ENCODE data around the gene NEUROG2.
"Not testable (repeated sequence)": the region's sequence is repeated elsewhere in the genome, so short reads cannot be mapped to it uniquely, and the experiment has no call there.

The NEUROG2 gene

DNA sequence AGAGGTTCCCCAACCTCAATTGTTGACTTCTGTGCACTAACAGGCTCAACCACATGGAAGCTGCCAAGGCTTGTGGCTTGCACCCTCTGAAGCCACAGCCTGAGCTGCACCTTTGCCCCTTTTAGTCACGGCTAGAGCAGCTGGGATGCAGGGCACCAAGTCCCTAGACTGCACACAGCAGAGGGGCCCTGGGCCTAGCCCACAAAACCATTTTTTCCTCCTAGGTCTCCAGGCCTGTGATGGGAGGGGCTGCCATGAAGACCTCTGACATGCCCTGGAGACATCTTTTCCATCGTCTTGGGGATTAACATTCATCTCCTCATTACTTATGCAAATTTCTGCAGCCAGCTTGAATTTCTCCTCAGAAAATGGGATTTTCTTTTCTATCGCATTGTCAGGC is 25.2 kb downstream of the NEUROG2 start:
- not testable (repeated sequence) for DNase-seq (ENCODE audit: low read depth)

DNA sequence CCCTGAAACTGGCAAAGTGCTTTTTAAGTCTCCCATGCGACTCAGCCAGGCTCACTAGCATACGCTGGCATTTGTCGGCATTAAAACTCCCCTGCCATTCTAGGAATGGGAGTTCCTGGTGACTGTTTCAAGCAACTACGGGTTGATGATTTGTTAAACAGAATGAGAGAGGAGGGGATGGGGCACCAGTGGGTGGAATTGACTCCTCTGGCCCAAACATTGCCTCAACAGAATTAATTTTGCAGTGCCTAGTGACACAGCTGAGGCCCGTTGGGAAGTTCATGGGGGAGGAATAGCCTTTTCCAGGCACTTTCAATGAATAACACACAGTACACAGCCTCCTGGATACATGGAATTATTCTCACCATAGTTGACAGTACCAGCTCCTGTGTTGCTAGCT is 30.1 kb downstream of the NEUROG2 start:
- DNase-seq (ENCODE audit: low read depth) = no peak

DNA sequence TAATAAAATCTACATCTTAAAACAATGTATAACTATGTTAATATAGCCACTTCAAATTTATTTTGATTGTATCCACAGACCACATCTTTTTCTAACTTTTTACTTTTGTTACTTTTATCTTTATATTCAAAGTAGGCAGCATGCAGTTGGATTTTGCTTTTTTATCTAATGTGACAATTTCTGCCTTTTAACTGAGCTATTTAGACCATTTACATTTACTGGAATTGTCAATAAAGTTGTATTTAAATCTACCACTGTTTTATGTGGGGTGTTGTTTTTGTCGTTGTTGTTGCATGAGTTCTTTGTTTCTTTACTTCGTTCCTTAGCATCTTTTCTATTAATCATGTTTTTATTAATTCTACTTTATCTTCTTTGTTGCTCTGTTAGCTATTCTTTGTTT is 42.0 kb downstream of the NEUROG2 start:
- DNase-seq (ENCODE audit: low read depth) = no peak

DNA sequence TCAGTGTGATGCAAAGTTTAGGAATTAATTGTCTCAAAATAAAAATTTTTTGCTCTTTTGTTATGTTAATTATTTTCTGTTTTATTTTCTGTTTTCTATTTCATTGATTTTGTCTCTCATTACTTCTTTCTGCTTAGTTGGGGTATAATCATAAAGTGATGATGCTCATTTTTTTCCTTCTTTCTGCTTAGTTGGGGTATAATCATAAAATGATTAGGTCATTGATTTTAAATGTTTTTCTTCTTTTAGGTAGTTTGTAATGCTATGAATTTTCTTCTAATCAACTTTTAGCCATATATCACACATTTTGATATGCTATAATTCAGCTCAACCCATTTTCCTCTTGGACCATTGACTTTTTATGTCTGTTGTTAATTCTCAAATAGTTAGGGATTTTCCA is 43.7 kb downstream of the NEUROG2 start:
- DNase-seq (ENCODE audit: low read depth) = no peak
